ENCODE data around the gene H1-8. TPM values are rescaled to one million over a fixed set of nuclear protein-coding genes. Genes with fewer than 3 reads are reported as not detected.
A peak's percentile ranks its signal among the peaks of the same experiment; 100 is the strongest.

Gene H1-8
- total RNA-seq, 1 experiment from 2014 or later: not detected

DNA sequence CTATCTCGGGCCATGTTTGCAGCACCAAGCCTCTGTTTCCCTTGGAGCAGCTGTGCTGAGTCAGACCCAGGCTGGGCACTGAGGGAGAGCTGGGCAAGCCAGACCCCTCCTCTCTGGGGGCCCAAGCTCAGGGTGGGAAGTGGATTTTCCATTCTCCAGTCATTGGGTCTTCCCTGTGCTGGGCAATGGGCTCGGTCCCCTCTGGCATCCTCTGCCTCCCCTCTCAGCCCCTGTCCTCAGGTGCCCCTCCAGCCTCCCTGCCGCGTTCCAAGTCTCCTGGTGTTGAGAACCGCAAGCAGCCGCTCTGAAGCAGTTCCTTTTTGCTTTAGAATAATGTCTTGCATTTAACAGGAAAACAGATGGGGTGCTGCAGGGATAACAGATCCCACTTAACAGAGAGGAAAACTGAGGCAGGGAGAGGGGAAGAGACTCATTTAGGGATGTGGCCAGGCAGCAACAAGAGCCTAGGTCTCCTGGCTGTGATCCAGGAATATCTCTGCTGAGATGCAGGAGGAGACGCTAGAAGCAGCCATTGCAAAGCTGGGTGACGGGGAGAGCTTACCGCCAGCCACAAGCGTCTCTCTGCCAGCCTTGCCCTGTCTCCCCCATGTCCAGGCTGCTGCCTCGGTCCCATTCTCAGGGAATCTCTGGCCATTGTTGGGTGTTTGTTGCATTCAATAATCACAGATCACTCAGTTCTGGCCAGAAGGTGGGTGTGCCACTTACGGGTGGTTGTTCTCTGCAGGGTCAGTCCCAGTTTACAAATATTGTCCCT lies 13.4 kb upstream of the H1-8 start:
- Histone ChIP-seq H4K20me1 (ENCODE audit: control insufficient read depth, insufficient read depth, insufficient read length) (no peaks in the 10 kb centered on the region), H4K5ac (ENCODE audit: insufficient read length, low read depth, low read length) (no peak overlapping the region), H3K27ac (ENCODE audit: insufficient read length, low read depth, low read length) (no peak overlapping the region), H4K91ac (ENCODE audit: insufficient read length, low read depth, low read length) (no peak overlapping the region), H3K14ac (ENCODE audit: insufficient read depth, low read length) (no peak overlapping the region), H2AK5ac (ENCODE audit: insufficient read length, low read length) (no peak overlapping the region), H3K23me2 (ENCODE audit: insufficient read length, low read depth, low read length, poor library complexity, severe bottlenecking) (no peaks in the 10 kb centered on the region), H3K9ac (ENCODE audit: extremely low read depth, insufficient read length, low read length) (no peak overlapping the region), H3K56ac (ENCODE audit: insufficient read length, low read depth, low read length) (no peak overlapping the region), H3K4me1 (ENCODE audit: insufficient read depth, low read length) (peaks cover 13% of the 10 kb centered on the region; the same call in 1 of the 2 replicates), H2BK15ac (ENCODE audit: low read depth, low read length) (no peak overlapping the region), H3K23ac (ENCODE audit: insufficient read length, low read depth, low read length) (no peak overlapping the region), H3T11ph (ENCODE audit: low read length) (no peak overlapping the region), H2AFZ (ENCODE audit: low read length) (no peak overlapping the region), H3K18ac (ENCODE audit: insufficient read length, low read depth, low read length) (no peak overlapping the region), H3K4me2 (ENCODE audit: insufficient read depth, insufficient read length, low read length) (no peak overlapping the region), H3K79me2 (ENCODE audit: insufficient read depth, low read length) (no peaks in the 10 kb centered on the region), H4K8ac (replicated peaks; ENCODE audit: insufficient read length, low read depth, low read length) (no peak overlapping the region), H3K4ac (ENCODE audit: low read depth, low read length) (no peak overlapping the region), H2BK12ac (ENCODE audit: insufficient read length, low read depth, low read length) (no peak overlapping the region), H2BK5ac (ENCODE audit: insufficient read length, low read length) (no peak overlapping the region), H3K27me3 (ENCODE audit: insufficient read depth, low read length) (no peaks in the 10 kb centered on the region), H2BK120ac (ENCODE audit: low read depth, low read length, poor library complexity, severe bottlenecking) (no peak overlapping the region), H3K79me1 (ENCODE audit: insufficient read depth, low read depth, low read length, poor library complexity, severe bottlenecking) (no peaks in the 10 kb centered on the region), H3K9me3 (ENCODE audit: control insufficient read depth, low read depth, low read length) (no peaks in the 10 kb centered on the region), H2BK20ac (ENCODE audit: low read depth, low read length, poor library complexity, severe bottlenecking) (no peak overlapping the region)
- H3K9me3 Mint-ChIP-seq: no peaks in the 10 kb centered on the region
- H3K27me3 Mint-ChIP-seq (ENCODE audit: low read depth): peaks cover 8% of the 10 kb centered on the region
- DNase-seq: no peak
- TF ChIP-seq, protein P1, sequence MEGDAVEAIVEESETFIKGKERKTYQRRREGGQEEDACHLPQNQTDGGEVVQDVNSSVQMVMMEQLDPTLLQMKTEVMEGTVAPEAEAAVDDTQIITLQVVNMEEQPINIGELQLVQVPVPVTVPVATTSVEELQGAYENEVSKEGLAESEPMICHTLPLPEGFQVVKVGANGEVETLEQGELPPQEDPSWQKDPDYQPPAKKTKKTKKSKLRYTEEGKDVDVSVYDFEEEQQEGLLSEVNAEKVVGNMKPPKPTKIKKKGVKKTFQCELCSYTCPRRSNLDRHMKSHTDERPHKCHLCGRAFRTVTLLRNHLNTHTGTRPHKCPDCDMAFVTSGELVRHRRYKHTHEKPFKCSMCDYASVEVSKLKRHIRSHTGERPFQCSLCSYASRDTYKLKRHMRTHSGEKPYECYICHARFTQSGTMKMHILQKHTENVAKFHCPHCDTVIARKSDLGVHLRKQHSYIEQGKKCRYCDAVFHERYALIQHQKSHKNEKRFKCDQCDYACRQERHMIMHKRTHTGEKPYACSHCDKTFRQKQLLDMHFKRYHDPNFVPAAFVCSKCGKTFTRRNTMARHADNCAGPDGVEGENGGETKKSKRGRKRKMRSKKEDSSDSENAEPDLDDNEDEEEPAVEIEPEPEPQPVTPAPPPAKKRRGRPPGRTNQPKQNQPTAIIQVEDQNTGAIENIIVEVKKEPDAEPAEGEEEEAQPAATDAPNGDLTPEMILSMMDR (conservative IDR thresholded peaks at IDR 0.05): no peak
- H3K36me3 Mint-ChIP-seq (ENCODE audit: insufficient read depth in 1 of 3, low read depth in 3 of 3): no peaks in the 10 kb centered on the region; a peak in 1 of 7 replicates
- H3K4me3 Mint-ChIP-seq: no peak overlapping the region
- H3K4me1 Mint-ChIP-seq: peaks cover 39 to 46% of the 10 kb centered on the region in 2 experiments
- 0 out of 7 replicates have a peak overlapping the region, but pooled peaks of 1 of the 3 experiments have one; percentile 65 for H3K27ac Mint-ChIP-seq
- no CpG with 5 or more reads among the region's 12 CpGs for WGBS (ENCODE audit: extremely low coverage, insufficient read length, low lambda C conversion rate)

Measured in H9 (cell line).